H1 (cell line): ENCODE measurements around the gene ZC3H18. TPM values are rescaled to one million over a fixed set of nuclear protein-coding genes. Genes with fewer than 3 reads are reported as not detected.
A peak's percentile ranks its signal among the peaks of the same experiment; 100 is the strongest.

Source experiments
- CTCF ChIA-PET: fragments of 300-600 bp; sonication (Branson Sonifier 250); formaldehyde crosslinking; loops from one replicate; lab custom pipeline; 2021; ENCODE audit not compliant: partially characterized antibody; lab: Charles Lee
- POLR2A ChIA-PET: fragments of 300-600 bp; sonication (Branson Sonifier 250); formaldehyde crosslinking; loops from one replicate; lab custom pipeline; 2021; ENCODE audit warnings: inconsistent platforms; ENCODE audit not compliant: partially characterized antibody; lab: Charles Lee
- DNase-seq, 2 experiments: peaks; one replicate each; pipeline versions ENCODE4 v3.0.0 to v3.0.0-alpha.2; 2010 to 2022; ENCODE audit warnings: low spot score in 2 of 2, low read depth in 1 of 2, mixed read lengths in 1 of 2
- FAIRE-seq: peaks from 2 replicates; lab custom pipeline; 2011; peaks lifted over from hg19 to GRCh38; lab: Jason Lieb, UNC
- H2AFZ ChIP-seq: 2 replicates; pipeline ENCODE4 v1.8.1; 2012; ENCODE audit warnings: low read length, inconsistent platforms
- H2AK5ac ChIP-seq: 2 replicates; pipeline ENCODE4 v1.6.1; 2013; ENCODE audit warnings: low read depth, low read length
- H2BK120ac ChIP-seq: replicated peaks from 2 replicates; pipeline ENCODE3; 2013; ENCODE audit warnings: low read depth, low read length, inconsistent platforms
- H2BK12ac ChIP-seq: 2 replicates; pipeline ENCODE4 v1.6.1; 2013; ENCODE audit warnings: low read depth, low read length
- H2BK15ac ChIP-seq: 2 replicates; pipeline ENCODE4 v1.6.1; 2013; ENCODE audit warnings: low read length
- H2BK20ac ChIP-seq: 2 replicates; pipeline ENCODE4 v1.6.1; 2013; ENCODE audit warnings: low read length
- H2BK5ac ChIP-seq: 2 replicates; pipeline ENCODE4 v1.6.1; 2013; ENCODE audit warnings: low read depth, low read length
- H3K14ac ChIP-seq: 2 replicates; pipeline ENCODE4 v1.6.1; 2013; ENCODE audit warnings: inconsistent platforms; ENCODE audit not compliant: insufficient read length
- H3K18ac ChIP-seq: 2 replicates; pipeline ENCODE4 v1.6.1; 2013; ENCODE audit warnings: low read length; ENCODE audit errors: extremely low read depth
- H3K23ac ChIP-seq: 2 replicates; pipeline ENCODE4 v1.6.1; 2013; ENCODE audit warnings: inconsistent platforms; ENCODE audit not compliant: insufficient read length
- H3K23me2 ChIP-seq: 2 replicates; pipeline ENCODE4 v1.6.1; 2013; ENCODE audit warnings: low read depth, low read length
- H3K27ac ChIP-seq: 2 replicates; pipeline ENCODE4 v1.6.1; 2011; ENCODE audit warnings: low read depth, low read length, inconsistent platforms
- H3K27me3 ChIP-seq, 4 experiments: replicated peaks in 1 of 4; 1 replicate in 1 of 4; 2 replicates in 3 of 4; pipeline versions ENCODE4 v1.6.1 to v1.8.1; 2011 to 2013; ENCODE audit warnings: low read length in 3 of 4, mild to moderate bottlenecking in 3 of 4, inconsistent platforms in 2 of 4, mixed read lengths in 2 of 4, moderate library complexity in 1 of 4; ENCODE audit not compliant: control insufficient read depth in 3 of 4, insufficient read depth in 3 of 4; ENCODE audit errors: extremely low read depth in 1 of 4
- H3K36me3 ChIP-seq, 4 experiments: 2 replicates each; pipeline versions ENCODE4 v1.6.1 to v1.8.1; 2011 to 2013; ENCODE audit warnings: mild to moderate bottlenecking in 4 of 4, low read length in 3 of 4, moderate library complexity in 2 of 4, control low read depth in 1 of 4, inconsistent platforms in 1 of 4; ENCODE audit not compliant: insufficient read depth in 4 of 4, control insufficient read depth in 2 of 4
- H3K4ac ChIP-seq: replicated peaks from 2 replicates; pipeline ENCODE3; 2013; ENCODE audit warnings: low read length, low read depth, mixed read lengths, inconsistent platforms; ENCODE audit not compliant: insufficient read length
- H3K4me1 ChIP-seq, 4 experiments: replicated peaks in 1 of 4; 1 replicate in 1 of 4; 2 replicates in 3 of 4; pipeline versions ENCODE4 v1.6.1 to v1.8.1; 2011 to 2013; ENCODE audit warnings: low read length in 3 of 4, inconsistent platforms in 2 of 4, mixed read lengths in 1 of 4; ENCODE audit not compliant: insufficient read depth in 4 of 4, control insufficient read depth in 3 of 4
- H3K4me2 ChIP-seq, 2 experiments: 2 replicates each; pipeline versions ENCODE4 v1.6.1 to v1.8.1; 2011 to 2013; ENCODE audit warnings: low read depth in 2 of 2, low read length in 2 of 2, control low read depth in 1 of 2, inconsistent platforms in 1 of 2, mild to moderate bottlenecking in 1 of 2; ENCODE audit not compliant: insufficient read depth in 1 of 2
- H3K4me3 ChIP-seq, 4 experiments: fragments of 200-600, 300-600 bp in 1 of 4; sonication (generic), shearing (Covaris generic), sonication (Bioruptor Twin) in 1 of 4; 2 replicates each; pipeline versions ENCODE4 v1.5.1 to v1.8.1; 2011 to 2016; ENCODE audit warnings: low read length in 4 of 4, low read depth in 3 of 4, control low read depth in 2 of 4, inconsistent platforms in 2 of 4, mild to moderate bottlenecking in 2 of 4, mixed read lengths in 1 of 4, moderate library complexity in 1 of 4; ENCODE audit not compliant: insufficient read depth in 2 of 4; ENCODE audit errors: extremely low read depth in 1 of 4
- H3K56ac ChIP-seq: replicated peaks from 2 replicates; pipeline ENCODE3; 2013; ENCODE audit warnings: low read depth, mild to moderate bottlenecking, mixed read lengths, low read length, inconsistent platforms; ENCODE audit not compliant: insufficient read length
- H3K79me1 ChIP-seq: 2 replicates; pipeline ENCODE4 v1.6.1; 2013; ENCODE audit warnings: low read depth, low read length, control low read depth
- H3K79me2 ChIP-seq, 2 experiments: 2 replicates each; pipeline versions ENCODE4 v1.6.1 to v1.8.1; 2012 to 2013; ENCODE audit warnings: low read length in 2 of 2, mild to moderate bottlenecking in 2 of 2, inconsistent platforms in 1 of 2; ENCODE audit not compliant: insufficient read depth in 2 of 2, control insufficient read depth in 1 of 2
- H3K9ac ChIP-seq, 4 experiments: replicated peaks in 1 of 4; 1 replicate in 1 of 4; 2 replicates in 3 of 4; pipeline versions ENCODE4 v1.6.1 to v1.8.1; 2011 to 2013; ENCODE audit warnings: low read depth in 3 of 4, low read length in 3 of 4, control low read depth in 2 of 4, mild to moderate bottlenecking in 2 of 4, moderate library complexity in 2 of 4, inconsistent platforms in 1 of 4; ENCODE audit errors: extremely low read depth in 1 of 4
- H3K9me3 ChIP-seq, 2 experiments: 2 replicates each; pipeline versions ENCODE4 v1.6.1 to v1.8.1; 2012 to 2013; ENCODE audit warnings: mild to moderate bottlenecking in 2 of 2, moderate library complexity in 2 of 2, control low read depth in 1 of 2, inconsistent platforms in 1 of 2, low read depth in 1 of 2, low read length in 1 of 2, mixed read lengths in 1 of 2; ENCODE audit not compliant: insufficient read depth in 2 of 2
- H4K20me1 ChIP-seq, 2 experiments: replicated peaks in 1 of 2; 2 replicates each; pipeline versions ENCODE3 to v1.8.1; 2011 to 2013; ENCODE audit warnings: inconsistent platforms in 2 of 2, low read length in 2 of 2, mild to moderate bottlenecking in 1 of 2; ENCODE audit not compliant: insufficient read depth in 2 of 2, control insufficient read depth in 1 of 2
- H4K5ac ChIP-seq: 2 replicates; pipeline ENCODE4 v1.6.1; 2013; ENCODE audit warnings: low read length, low read depth, mixed read lengths, inconsistent platforms; ENCODE audit not compliant: insufficient read length
- H4K8ac ChIP-seq: 2 replicates; pipeline ENCODE4 v1.8.0; 2013; ENCODE audit warnings: mild to moderate bottlenecking, moderate library complexity, low read length, inconsistent platforms; ENCODE audit not compliant: insufficient read depth; ENCODE audit errors: extremely low read depth
- H4K91ac ChIP-seq: replicated peaks from 2 replicates; pipeline ENCODE3; 2013; ENCODE audit warnings: low read length, mixed read lengths, inconsistent platforms; ENCODE audit not compliant: insufficient read length
- EGR1 ChIP-seq: IDR thresholded peaks from 2 replicates; pipeline ENCODE4 v1.6.1; 2011; ENCODE audit warnings: low read depth, low read length, borderline replicate concordance
- EP300 ChIP-seq, 2 experiments: IDR thresholded peaks; 1 replicate in 1 of 2; 2 replicates in 1 of 2; pipeline ENCODE4 v1.6.1; 2011 to 2012; ENCODE audit warnings: low read depth in 2 of 2, low read length in 2 of 2, mild to moderate bottlenecking in 2 of 2, borderline replicate concordance in 1 of 2, inconsistent platforms in 1 of 2, moderate library complexity in 1 of 2
- GABPA ChIP-seq: IDR thresholded peaks from 2 replicates; pipeline ENCODE4 v1.6.1; 2011; ENCODE audit warnings: mild to moderate bottlenecking, low read length, moderate library complexity, borderline replicate concordance; ENCODE audit not compliant: insufficient read depth
- POLR2A ChIP-seq, 2 experiments: IDR thresholded peaks; 1 replicate in 1 of 2; 2 replicates in 1 of 2; pipeline ENCODE4 v1.6.1; 2011; ENCODE audit warnings: low read depth in 2 of 2, low read length in 2 of 2, mild to moderate bottlenecking in 2 of 2; ENCODE audit errors: control extremely low read depth in 1 of 2
- POLR2AphosphoS5 ChIP-seq: IDR thresholded peaks from 2 replicates; pipeline ENCODE4 v1.6.1; 2011; ENCODE audit warnings: low read depth, low read length
- POU5F1 ChIP-seq: IDR thresholded peaks from 2 replicates; pipeline ENCODE4 v1.6.1; 2011; ENCODE audit warnings: low read depth, mild to moderate bottlenecking, low read length, moderate library complexity
- TCF12 ChIP-seq: IDR thresholded peaks from 2 replicates; pipeline ENCODE4 v1.6.1; 2011; ENCODE audit warnings: low read depth, mild to moderate bottlenecking, low read length
- WGBS, 2 experiments: shearing (Covaris generic) in 1 of 2; methylation state at CpG; one replicate each; pipeline versions ENCODE4 v1.1.6 to v1.1.7; 2013 to 2015; ENCODE audit warnings: low lambda C conversion rate in 2 of 2, mixed read lengths in 2 of 2, inconsistent platforms in 1 of 2, low coverage in 1 of 2, missing lambda C conversion rate in 1 of 2; ENCODE audit not compliant: insufficient replicate concordance in 2 of 2, insufficient coverage in 1 of 2, insufficient read length in 1 of 2; ENCODE audit errors: extremely low coverage in 1 of 2, missing lambda C conversion rate in 1 of 2; 5-methylcytosine and 5-hydroxymethylcytosine counted together
- polyA plus RNA-seq, 7 experiments: library from polyadenylated mRNA; depleted of rRNA in 3 of 7; stranded (reverse) in 5 of 7; unstranded in 2 of 7; fragments of >200 nt in 5 of 7; fragments of 200-250 nt in 2 of 7; gene quantifications; 1 replicate in 5 of 7; 2 replicates in 1 of 7; 4 replicates in 1 of 7; pipeline versions ENCODE4 v1.2.1 to v1.2.3, GENCODE V29; 2011 to 2013; ENCODE audit warnings: missing spikeins in 2 of 7, mixed read lengths in 2 of 7
- total RNA-seq: library from RNA; stranded (reverse); fragmentation: NEBNext Ultra II Directional; extraction: Animal tissue kit (Norgen Biotek cat#: 25700); gene quantifications from 2 replicates; pipeline ENCODE4 v1.2.1, GENCODE V29; 2021
- TF ChIP-seq, protein P1 (sequence below): IDR thresholded peaks from 2 replicates; pipeline ENCODE4 v1.6.1; 2012; ENCODE audit warnings: inconsistent platforms

ZC3H18 gene
- total and polyA plus RNA-seq, 2 of the 8 experiments (the other 6 are each of a cell fraction or from before 2014, with no cell fraction given) = 12.1 to 73.2 TPM

DNA sequence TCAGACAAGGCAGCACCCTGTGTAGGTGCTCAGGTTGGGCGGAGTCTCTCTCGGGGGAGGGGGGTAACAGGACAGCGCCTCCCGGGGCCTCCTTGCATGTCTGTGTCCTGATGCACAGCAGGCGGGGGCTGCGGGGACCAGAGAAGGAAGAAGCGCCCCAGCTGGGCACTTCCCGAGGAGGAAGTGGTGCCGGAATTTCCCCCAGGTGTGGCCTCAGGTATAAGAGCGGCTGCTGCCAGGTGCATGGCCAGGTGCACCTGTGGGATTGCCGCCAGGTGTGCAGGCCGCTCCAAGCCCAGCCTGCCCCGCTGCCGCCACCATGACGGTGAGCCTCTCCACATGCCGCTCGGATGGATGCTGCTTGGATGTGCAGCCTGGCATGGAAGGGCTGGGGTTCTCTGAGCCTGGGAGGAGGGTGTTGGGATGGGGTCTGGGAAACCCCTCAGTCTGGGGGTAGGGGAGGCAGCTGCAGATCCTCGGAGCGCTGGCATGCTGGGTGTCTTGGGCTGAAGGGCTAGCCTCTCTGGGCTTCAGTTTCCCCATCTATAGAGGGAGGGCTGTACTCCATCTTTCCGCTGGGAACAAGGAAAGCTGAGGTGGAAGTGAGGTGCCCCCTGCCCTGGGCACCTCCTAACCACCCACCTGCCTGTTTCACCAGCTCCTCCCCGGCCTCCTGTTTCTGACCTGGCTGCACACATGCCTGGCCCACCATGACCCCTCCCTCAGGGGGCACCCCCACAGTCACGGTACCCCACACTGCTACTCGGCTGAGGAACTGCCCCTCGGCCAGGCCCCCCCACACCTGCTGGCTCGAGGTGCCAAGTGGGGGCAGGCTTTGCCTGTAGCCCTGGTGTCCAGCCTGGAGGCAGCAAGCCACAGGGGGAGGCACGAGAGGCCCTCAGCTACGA is 68.4 kb downstream of the ZC3H18 start, which contains the start of gene IL17C:
IL17C (plus strand) TSS at position 250 of the 908 bp plus-strand sequence; CDS start at position 320, 70 bp downstream.
- H2AFZ ChIP-seq = 0 out of 2 replicates have a peak within 1 kb of the TSS, but pooled peaks have one; percentile 16
- no peak within 1 kb of the TSS for H3K27ac ChIP-seq
- H2BK12ac ChIP-seq = peak within 1 kb of the TSS; percentile 72; the same call in 1 of the 2 replicates
- H3K36me3 ChIP-seq = no peaks in the 10 kb centered on the region
- peak within 1 kb of the TSS; percentile 72; the same call in 1 of the 2 replicates for H2AK5ac ChIP-seq
- H3K79me2 ChIP-seq = no peaks in the 10 kb centered on the region
- peaks cover 5 to 46% (median 30%) of the 10 kb centered on the region in 4 experiments for H3K4me1 ChIP-seq
- H3K56ac ChIP-seq = no peak within 1 kb of the TSS
- H4K5ac ChIP-seq = no peak within 1 kb of the TSS
- H2BK5ac ChIP-seq = peak within 1 kb of the TSS; percentile 94; the same call in 1 of the 2 replicates
- peaks cover 0 to 3% of the 10 kb centered on the region in 2 experiments for H4K20me1 ChIP-seq
- H4K91ac ChIP-seq = peak within 1 kb of the TSS; percentile 95
- no peaks in the 10 kb centered on the region for H3K79me1 ChIP-seq
- WGBS, 2 experiments = 62% methylated on average over 25 of the region's 27 CpGs; no CpG with 5 or more reads in 1 of the 2 experiments
- H3K4me2 ChIP-seq = peak within 1 kb of the TSS; percentile 44 to 58; a peak in 3 of 4 replicates
- H3K18ac ChIP-seq = peak within 1 kb of the TSS; percentile 60; the same call in 1 of the 2 replicates
- H4K8ac ChIP-seq = peak within 1 kb of the TSS; percentile 93
- DNase-seq = peak in 1 of 2 experiments; percentile 68
- H3K27me3 ChIP-seq = peaks cover 0 to 4% (median 1%) of the 10 kb centered on the region in 4 experiments; a peak in 2 of 7 replicates
- no peak within 1 kb of the TSS for H3K14ac ChIP-seq
- H3K23me2 ChIP-seq = peaks cover 10% of the 10 kb centered on the region
- CTCF ChIA-PET = interaction anchor here (0.7 to 3.6 kb wide), 9 partner anchors 9 to 189 kb away, joined by 3 to 19 read pairs (median 6); no protein-coding TSS in a partner anchor
- H2BK20ac ChIP-seq = peak within 1 kb of the TSS; percentile 2; the same call in 1 of the 2 replicates
- H3K23ac ChIP-seq = no peak within 1 kb of the TSS
- no peaks in the 10 kb centered on the region for H3K9me3 ChIP-seq
- H2BK120ac ChIP-seq = peak within 1 kb of the TSS; percentile 62
- no peak for FAIRE-seq
- peak within 1 kb of the TSS; percentile 98 for H3K4ac ChIP-seq
- POLR2A ChIA-PET = interaction anchor here (0.6 to 3.5 kb wide), 11 partner anchors 11 to 172 kb away, joined by 3 to 35 read pairs (median 5); partner anchors contain the start of genes CYBA, MVD and SNAI3
- H3K4me3 ChIP-seq = peak within 1 kb of the TSS in 2 of 4 experiments; percentile 14 to 39; a peak in 3 of 8 replicates
- H2BK15ac ChIP-seq = peak within 1 kb of the TSS; percentile 95; the same call in 1 of the 2 replicates
- H3K9ac ChIP-seq = no peak within 1 kb of the TSS; a peak in 1 of 7 replicates
- TF ChIP-seq EGR1 (peak; percentile 60; the same call in 1 of the 2 replicates), POLR2AphosphoS5 (peak; percentile 70), TCF12 (peak; percentile 99), POU5F1 (no peak), EP300 (IDR thresholded peaks at IDR 0.05; ENCODE audit: borderline replicate concordance in 1 of 2, low read depth in 2 of 2, low read length in 2 of 2) (peak in 1 of 2 experiments; percentile 45; a peak in 1 of 3 replicates), POLR2A (IDR thresholded peaks at IDR 0.05; ENCODE audit: control extremely low read depth in 1 of 2, low read depth in 2 of 2, low read length in 2 of 2) (peak in 1 of 2 experiments; percentile 53; a peak in 2 of 3 replicates), GABPA (peak; percentile 40; the same call in 1 of the 2 replicates)
- TF ChIP-seq, protein P1, sequence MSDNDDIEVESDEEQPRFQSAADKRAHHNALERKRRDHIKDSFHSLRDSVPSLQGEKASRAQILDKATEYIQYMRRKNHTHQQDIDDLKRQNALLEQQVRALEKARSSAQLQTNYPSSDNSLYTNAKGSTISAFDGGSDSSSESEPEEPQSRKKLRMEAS = peak; percentile 54; the same call in 1 of the 2 replicates
